ENCODE measurements around the gene ESYT1.

DNA sequence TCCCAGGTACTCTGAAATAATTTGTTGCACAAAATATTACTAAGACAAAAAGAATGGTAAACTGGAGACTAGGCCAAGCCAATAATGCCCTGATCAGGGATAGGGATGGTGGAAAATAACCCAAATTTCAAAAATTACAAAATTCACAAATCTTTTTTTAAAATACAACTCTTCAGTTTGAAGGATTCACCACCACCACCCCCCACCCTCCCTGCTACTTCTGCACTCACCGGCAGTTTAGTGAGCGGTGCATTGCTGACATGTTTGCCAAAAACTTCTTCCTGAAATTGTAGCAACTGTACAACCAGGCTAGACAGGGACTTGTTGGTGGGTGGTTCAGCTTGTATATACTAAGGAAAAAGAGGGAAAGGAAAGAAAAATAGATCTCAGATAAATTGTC is 58.9 kb downstream of the ESYT1 start:
- TF ChIP-seq, protein P1, sequence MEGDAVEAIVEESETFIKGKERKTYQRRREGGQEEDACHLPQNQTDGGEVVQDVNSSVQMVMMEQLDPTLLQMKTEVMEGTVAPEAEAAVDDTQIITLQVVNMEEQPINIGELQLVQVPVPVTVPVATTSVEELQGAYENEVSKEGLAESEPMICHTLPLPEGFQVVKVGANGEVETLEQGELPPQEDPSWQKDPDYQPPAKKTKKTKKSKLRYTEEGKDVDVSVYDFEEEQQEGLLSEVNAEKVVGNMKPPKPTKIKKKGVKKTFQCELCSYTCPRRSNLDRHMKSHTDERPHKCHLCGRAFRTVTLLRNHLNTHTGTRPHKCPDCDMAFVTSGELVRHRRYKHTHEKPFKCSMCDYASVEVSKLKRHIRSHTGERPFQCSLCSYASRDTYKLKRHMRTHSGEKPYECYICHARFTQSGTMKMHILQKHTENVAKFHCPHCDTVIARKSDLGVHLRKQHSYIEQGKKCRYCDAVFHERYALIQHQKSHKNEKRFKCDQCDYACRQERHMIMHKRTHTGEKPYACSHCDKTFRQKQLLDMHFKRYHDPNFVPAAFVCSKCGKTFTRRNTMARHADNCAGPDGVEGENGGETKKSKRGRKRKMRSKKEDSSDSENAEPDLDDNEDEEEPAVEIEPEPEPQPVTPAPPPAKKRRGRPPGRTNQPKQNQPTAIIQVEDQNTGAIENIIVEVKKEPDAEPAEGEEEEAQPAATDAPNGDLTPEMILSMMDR (conservative IDR thresholded peaks at IDR 0.05; ENCODE audit: low read length) = no peak
- TF ChIP-seq EZH2phosphoT487 (IDR thresholded peaks at IDR 0.05; ENCODE audit: borderline replicate concordance) = no peak
